CD4-positive, alpha-beta T cell treated with Interleukin-6 at 100 ng/mL for 8 hours (primary cell): Measurements from ENCODE around the gene PYCR2.

Experiments
- DNase-seq: peaks from one replicate; pipeline ENCODE4 v3.0.0-alpha.2; 2020; ENCODE audit warnings: mixed read lengths, low spot score

PYCR2 gene

GRCh38 chr1:225876900-225877510 is 47.0 kb downstream of the PYCR2 start:
- no peak for DNase-seq

- no peak for DNase-seq
Measured at GRCh38 chr1:225875044-225875815, 48.8 kb downstream of the PYCR2 start.

- no peak for DNase-seq
Measured at GRCh38 chr1:225874431-225874830, 49.6 kb downstream of the PYCR2 start.

GRCh38 chr1:225873281-225873850 is 50.7 kb downstream of the PYCR2 start:
- DNase-seq: no peak

GRCh38 chr1:225872075-225872430 is 52.0 kb downstream of the PYCR2 start:
- no peak for DNase-seq

- no peak for DNase-seq
Measured at GRCh38 chr1:225871359-225872074, 52.5 kb downstream of the PYCR2 start.

- no peak for DNase-seq
Measured at GRCh38 chr1:225870911-225871310, 53.1 kb downstream of the PYCR2 start.
